Measurements from ENCODE around the gene MRPL40.

DNA sequence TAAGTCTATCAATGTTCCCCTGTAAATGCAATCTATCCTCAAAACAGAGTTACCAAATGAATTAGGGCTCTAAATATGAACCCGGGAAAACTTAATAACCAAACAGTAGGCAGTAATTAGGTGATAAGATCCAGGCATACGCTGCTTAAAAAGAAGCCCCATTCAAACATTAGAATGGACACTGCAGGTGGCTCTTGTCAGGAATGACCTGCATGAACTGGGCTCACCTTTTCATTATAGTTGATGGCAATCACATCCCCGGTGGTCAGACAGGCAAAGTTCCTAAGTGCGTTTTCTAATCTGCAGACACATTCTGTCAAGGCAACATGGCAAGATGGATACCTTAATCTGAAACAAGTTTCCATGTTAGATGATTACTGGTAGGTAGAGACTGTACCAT, 32.6 kb downstream of the MRPL40 start:
- TF ChIP-seq, protein P1, sequence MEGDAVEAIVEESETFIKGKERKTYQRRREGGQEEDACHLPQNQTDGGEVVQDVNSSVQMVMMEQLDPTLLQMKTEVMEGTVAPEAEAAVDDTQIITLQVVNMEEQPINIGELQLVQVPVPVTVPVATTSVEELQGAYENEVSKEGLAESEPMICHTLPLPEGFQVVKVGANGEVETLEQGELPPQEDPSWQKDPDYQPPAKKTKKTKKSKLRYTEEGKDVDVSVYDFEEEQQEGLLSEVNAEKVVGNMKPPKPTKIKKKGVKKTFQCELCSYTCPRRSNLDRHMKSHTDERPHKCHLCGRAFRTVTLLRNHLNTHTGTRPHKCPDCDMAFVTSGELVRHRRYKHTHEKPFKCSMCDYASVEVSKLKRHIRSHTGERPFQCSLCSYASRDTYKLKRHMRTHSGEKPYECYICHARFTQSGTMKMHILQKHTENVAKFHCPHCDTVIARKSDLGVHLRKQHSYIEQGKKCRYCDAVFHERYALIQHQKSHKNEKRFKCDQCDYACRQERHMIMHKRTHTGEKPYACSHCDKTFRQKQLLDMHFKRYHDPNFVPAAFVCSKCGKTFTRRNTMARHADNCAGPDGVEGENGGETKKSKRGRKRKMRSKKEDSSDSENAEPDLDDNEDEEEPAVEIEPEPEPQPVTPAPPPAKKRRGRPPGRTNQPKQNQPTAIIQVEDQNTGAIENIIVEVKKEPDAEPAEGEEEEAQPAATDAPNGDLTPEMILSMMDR (IDR thresholded peaks at IDR 0.05) = no peak
- TF ChIP-seq POLR2AphosphoS5 (IDR thresholded peaks at IDR 0.05) = no peak
- TF ChIP-seq POLR2A (IDR thresholded peaks at IDR 0.05; ENCODE audit: low read depth) = no peak
